Measurements from ENCODE around the gene CDK11A.
"Not testable (repeated sequence)": the region's sequence is repeated elsewhere in the genome, so short reads cannot be mapped to it uniquely, and the experiment has no call there.

Gene CDK11A

GRCh38 chr1:1715109-1715883, 8.9 kb downstream of the CDK11A start:
- DNase-seq = not testable (repeated sequence)

- DNase-seq = not testable (repeated sequence)
Observed at GRCh38 chr1:1707897-1708296, 16.3 kb downstream of the CDK11A start.

DNA sequence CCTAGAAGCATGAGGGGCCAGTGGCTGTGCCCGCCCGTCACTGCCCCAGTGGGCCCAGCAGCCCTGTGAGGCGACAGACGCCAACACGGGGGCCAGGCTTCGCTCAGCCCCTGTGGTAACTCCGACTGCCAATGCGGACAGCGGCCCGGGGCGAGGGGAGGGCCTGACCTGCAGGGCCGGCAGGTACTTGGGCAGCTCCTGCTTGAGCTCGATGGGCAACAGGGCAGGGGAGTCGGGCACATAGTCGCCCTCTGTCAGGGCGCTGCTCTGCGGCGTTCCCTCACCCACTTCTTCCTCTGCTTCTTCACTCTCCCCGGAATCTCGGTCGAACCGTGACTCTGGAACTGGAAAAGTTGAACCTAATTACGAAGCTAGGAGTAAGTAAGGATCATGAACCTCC, 16.9 kb downstream of the CDK11A start:
- DNase-seq = not testable (repeated sequence)

- not testable (repeated sequence) for DNase-seq
Observed at GRCh38 chr1:1705623-1706022, 18.5 kb downstream of the CDK11A start.

GRCh38 chr1:1704284-1704957, 19.7 kb downstream of the CDK11A start:
- not testable (repeated sequence) for DNase-seq

- no peak for DNase-seq
Observed at GRCh38 chr1:1703796-1704195, 20.4 kb downstream of the CDK11A start.

DNA sequence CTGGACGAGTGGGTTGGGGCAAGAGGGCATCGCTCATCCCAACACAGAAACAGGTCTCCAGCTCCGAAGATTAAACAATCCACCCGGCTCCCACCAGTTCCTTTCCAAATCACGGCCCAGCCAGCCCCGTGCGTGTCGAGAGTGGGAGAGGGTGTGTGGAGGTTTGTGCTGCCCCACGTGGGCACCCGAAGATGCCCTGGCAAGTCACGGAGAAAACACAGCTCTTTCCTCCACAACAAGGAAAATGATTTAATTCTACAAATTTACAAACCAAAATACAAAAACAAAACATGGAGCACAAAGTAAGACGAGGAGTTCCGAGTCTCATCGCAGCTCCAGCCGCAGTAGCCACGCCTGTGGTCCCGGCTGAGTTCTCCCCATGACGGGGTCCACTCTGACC, 21.7 kb downstream of the CDK11A start:
- DNase-seq = not testable (repeated sequence)

DNA sequence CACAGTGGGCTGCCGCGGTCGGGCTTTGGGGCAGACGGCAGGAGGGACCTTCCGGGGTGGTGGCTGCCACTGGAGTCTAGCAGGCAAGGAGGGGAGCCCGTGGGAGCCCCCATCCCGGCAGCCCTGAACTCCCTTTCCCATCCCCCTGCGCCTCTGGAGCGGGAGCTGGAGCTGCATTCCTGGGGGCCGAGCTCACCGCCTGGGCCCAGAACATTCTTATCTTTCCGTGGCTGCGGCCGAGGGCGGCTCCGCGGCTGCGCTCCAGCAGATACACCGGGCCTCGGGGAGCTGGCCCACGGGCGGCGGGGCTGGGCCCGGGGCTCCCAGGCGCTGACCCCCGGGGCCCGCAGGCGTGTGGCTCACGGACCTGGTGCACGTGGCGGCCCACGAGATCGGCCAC, 23.6 kb downstream of the CDK11A start:
- DNase-seq = not testable (repeated sequence)

DNA sequence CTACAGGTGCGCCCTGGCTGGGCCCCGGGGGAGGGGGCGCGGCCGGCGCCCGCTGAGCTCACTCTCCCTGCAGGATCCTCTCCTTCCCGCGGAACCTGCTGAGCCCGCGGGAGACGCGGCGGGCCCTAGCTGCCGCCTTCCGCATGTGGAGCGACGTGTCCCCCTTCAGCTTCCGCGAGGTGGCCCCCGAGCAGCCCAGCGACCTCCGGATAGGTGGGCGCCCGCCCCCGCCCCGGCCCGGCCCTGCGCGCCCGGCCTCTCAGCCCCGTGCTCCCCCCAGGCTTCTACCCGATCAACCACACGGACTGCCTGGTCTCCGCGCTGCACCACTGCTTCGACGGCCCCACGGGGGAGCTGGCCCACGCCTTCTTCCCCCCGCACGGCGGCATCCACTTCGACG, 24.1 kb downstream of the CDK11A start:
- DNase-seq = not testable (repeated sequence)

GRCh38 chr1:1699061-1699460, 25.1 kb downstream of the CDK11A start:
- not testable (repeated sequence) for DNase-seq

DNA sequence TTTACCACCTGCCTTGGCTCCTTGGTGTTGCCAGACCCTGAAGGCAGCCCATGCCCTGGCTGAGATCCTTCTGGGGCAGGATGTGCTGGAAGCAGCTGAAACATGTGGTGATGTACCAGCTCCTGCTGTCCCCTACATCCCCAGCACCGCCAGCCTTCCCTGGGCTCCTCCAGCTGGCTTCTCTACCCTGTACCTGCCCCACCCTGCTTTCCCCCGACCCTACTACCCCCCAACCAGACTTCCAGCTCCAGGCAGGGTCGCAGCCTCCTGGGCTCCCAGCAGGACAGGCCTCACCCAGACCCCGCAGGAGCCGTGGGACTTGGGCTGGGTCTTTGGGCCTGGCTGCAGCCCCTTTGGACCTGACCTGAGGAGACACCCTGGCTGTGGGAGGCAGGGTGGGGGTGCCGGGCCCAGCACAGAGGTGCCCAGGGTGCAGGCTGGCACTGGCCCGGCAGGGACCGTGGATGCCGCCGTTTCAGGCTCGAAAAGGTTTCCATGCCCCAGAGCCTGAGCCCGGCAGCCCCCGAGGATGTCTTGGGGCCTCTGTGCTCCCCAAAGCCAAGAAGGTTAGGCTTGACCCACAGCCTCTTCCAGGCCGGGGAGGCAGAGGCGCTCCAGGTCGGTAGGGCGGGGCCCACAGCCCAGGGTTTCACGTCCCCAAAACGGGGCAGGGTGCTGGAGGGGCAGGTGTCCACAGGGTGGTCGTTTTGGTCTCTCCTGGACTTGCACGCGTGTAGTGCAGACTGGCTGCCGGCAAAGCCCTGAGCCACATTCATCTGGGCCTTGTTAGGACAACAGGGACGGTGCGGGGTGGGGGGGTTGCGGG, 26.6 kb downstream of the CDK11A start:
- not testable (repeated sequence) for DNase-seq

GRCh38 chr1:1696431-1697357, 27.5 kb downstream of the CDK11A start:
- DNase-seq = not testable (repeated sequence)

- DNase-seq = peak; percentile 81
Observed at GRCh38 chr1:1692714-1693647, 31.2 kb downstream of the CDK11A start, which contains the start of gene SLC35E2B. TSS of gene SLC35E2B (minus strand) at chr1:1692795. CDS start at chr1:1676699, 16,096 bp downstream.

GRCh38 chr1:1692324-1692713, 31.8 kb downstream of the CDK11A start:
- DNase-seq = peak; percentile 56

- DNase-seq = not testable (repeated sequence)
Observed at GRCh38 chr1:1691443-1691842, 32.7 kb downstream of the CDK11A start.

- DNase-seq = not testable (repeated sequence)
Observed at GRCh38 chr1:1689526-1689925, 34.6 kb downstream of the CDK11A start.

- DNase-seq = no peak
Observed at GRCh38 chr1:1687846-1688245, 36.3 kb downstream of the CDK11A start.

DNA sequence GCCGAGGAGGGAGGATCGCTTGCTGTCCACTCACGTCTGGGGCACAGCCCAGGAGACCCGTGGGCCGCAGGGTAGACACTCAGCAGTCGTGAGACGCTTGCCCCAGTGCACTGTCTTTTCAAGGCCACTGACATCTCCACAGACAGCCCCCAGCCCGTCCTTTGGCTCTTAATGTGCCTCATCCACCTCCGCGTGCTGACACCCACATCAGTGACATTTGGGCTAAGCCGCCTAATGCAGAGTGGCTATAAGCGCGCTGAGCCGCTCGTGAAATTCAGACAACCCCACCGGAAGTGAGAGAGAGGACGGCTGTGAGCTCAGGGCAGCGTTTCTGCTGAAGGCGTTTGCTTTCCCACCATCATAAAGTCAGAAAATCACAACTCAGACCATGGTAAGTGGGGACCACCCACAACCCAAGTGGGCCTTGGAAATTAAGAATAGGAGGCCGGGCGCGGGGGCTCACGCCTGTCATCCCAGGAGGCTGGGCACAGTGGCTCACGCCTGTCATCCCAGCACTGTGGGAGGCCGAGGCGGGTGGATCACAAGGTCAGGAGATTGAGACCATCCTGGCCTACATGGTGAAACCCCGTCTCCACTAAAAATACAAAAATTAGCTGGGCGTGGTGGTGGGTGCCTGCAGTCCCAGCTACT, 40.0 kb downstream of the CDK11A start:
- no peak for DNase-seq

DNA sequence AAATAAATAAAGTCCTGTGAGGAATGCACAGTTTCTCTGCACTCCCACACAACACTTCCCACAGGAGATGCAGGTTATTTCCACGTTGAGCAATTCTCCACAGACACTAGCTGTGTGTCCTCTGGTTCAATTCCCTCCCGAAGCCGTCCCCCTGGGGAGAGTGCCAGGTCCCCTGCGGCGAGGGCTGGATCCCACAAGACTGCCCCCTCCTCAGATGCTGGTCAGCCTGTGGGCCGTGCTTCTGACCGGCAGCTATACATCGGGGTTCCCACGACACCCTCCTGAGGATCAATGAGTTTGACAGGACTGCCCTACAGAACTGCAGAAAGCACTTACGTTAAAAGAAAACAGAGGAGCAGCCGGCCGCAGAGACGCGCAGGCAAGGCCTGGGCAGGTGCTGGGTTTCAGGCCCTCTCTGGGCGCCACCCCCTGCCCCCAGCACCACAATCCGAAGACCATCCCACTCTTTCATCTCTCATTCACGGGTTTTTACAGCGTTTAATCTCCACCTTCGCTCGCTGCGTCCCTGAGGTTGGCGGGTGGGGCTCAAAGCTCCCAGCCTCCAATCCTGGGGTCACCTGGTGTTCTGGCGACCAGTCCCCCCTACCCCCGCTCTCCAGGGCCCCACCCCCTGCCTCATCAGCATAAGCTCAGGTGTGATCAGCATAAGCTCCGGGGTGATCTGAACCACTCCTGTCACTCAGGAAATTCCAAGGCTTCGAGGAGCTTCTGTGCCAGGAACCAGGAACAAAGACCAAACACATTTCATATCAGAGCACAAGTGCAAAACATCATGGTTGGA, 40.9 kb downstream of the CDK11A start:
- no peak for DNase-seq

- no peak for DNase-seq
Observed at GRCh38 chr1:1680912-1681273, 43.3 kb downstream of the CDK11A start.
